SK-N-SH (cell line): Measurements from ENCODE around the gene PAOX.

ENCODE experiments used
- EZH2phosphoT487 ChIP-seq: fragments of 200-600 bp; sonication (generic); IDR thresholded peaks from 2 replicates; pipeline ENCODE4 v1.6.1; 2017; ENCODE audit warnings: low read depth, mixed run types, mild to moderate bottlenecking, antibody characterized with exemption, moderate library complexity, borderline replicate concordance
- MAX ChIP-seq: IDR thresholded peaks from 2 replicates; pipeline ENCODE4 v1.4.0; 2012; ENCODE audit warnings: low read depth
- SMC3 ChIP-seq: IDR thresholded peaks from 2 replicates; pipeline ENCODE4 v1.6.1; 2012; ENCODE audit warnings: low read depth, low read length, improper control_type of control experiment

GRCh38 chr10:133362846-133363245 lies 16.2 kb upstream of the PAOX start:
- TF ChIP-seq MAX: no peak
- TF ChIP-seq EZH2phosphoT487: no peak
- TF ChIP-seq SMC3: no peak
